CD14-positive monocyte (primary cell): Measurements from ENCODE around the gene PMM2. TPM values are rescaled to one million over a fixed set of nuclear protein-coding genes. Genes with fewer than 3 reads are reported as not detected.
A peak's percentile ranks its signal among the peaks of the same experiment; 100 is the strongest.

Source experiments
- DNase-seq, 3 donors: peaks; one replicate each; pipeline ENCODE4 v3.0.0-alpha.2; 2011 to 2022
- H2AFZ ChIP-seq: 2 replicates; pipeline ENCODE4 v1.6.0; 2012; ENCODE audit warnings: mild to moderate bottlenecking, low read depth, low read length, inconsistent platforms; ENCODE audit not compliant: insufficient read depth, poor library complexity, severe bottlenecking
- H3K27ac ChIP-seq, 2 donors: 1 replicate in 1 of 2; 2 replicates in 1 of 2; pipeline ENCODE4 v1.5.1; 2012 to 2013; ENCODE audit warnings: low read length in 2 of 2, control low read depth in 1 of 2, inconsistent platforms in 1 of 2, low read depth in 1 of 2, mild to moderate bottlenecking in 1 of 2
- H3K27me3 ChIP-seq, 2 donors: one replicate each; pipeline versions ENCODE4 v1.6.0 to v1.6.1; 2011 to 2013; ENCODE audit warnings: low read length in 2 of 2; ENCODE audit not compliant: control insufficient read depth in 2 of 2, insufficient read depth in 2 of 2
- H3K36me3 ChIP-seq, 2 donors: replicated peaks in 1 of 2; 1 replicate in 1 of 2; 2 replicates in 1 of 2; pipeline versions ENCODE4 v1.5.1 to v1.6.1; 2012 to 2013; ENCODE audit warnings: low read length in 2 of 2, control low read depth in 1 of 2, inconsistent platforms in 1 of 2, mild to moderate bottlenecking in 1 of 2; ENCODE audit not compliant: insufficient read depth in 2 of 2, control insufficient read depth in 1 of 2
- H3K4me1 ChIP-seq, 2 donors: 1 replicate in 1 of 2; 2 replicates in 1 of 2; pipeline versions ENCODE4 v1.5.1 to v1.6.1; 2012 to 2013; ENCODE audit warnings: low read length in 2 of 2, control low read depth in 1 of 2, inconsistent platforms in 1 of 2, mild to moderate bottlenecking in 1 of 2, moderate library complexity in 1 of 2; ENCODE audit not compliant: insufficient read depth in 2 of 2, control insufficient read depth in 1 of 2
- H3K4me2 ChIP-seq: replicated peaks from 2 replicates; pipeline ENCODE3; 2012; ENCODE audit warnings: low read length, moderate library complexity, mild to moderate bottlenecking; ENCODE audit not compliant: poor library complexity, severe bottlenecking; ENCODE audit errors: extremely low read depth
- H3K4me3 ChIP-seq, 3 experiments: fragments of 200-600 bp in 1 of 3; sonication (generic) in 1 of 3; replicated peaks in 1 of 3; 1 replicate in 2 of 3; 2 replicates in 1 of 3; pipeline ENCODE4 v1.5.1; 2011 to 2013; ENCODE audit warnings: low read length in 3 of 3, mild to moderate bottlenecking in 3 of 3, control low read depth in 2 of 3, low read depth in 2 of 3, inconsistent platforms in 1 of 3, moderate library complexity in 1 of 3
- H3K79me2 ChIP-seq: 2 replicates; pipeline ENCODE4 v1.6.0; 2012; ENCODE audit warnings: mild to moderate bottlenecking, control low read depth, inconsistent platforms, low read length, moderate library complexity; ENCODE audit not compliant: insufficient read depth
- H3K9ac ChIP-seq: 2 replicates; pipeline ENCODE4 v1.6.0; 2017; ENCODE audit warnings: low read length, mild to moderate bottlenecking; ENCODE audit not compliant: insufficient read depth, poor library complexity, severe bottlenecking
- H3K9me3 ChIP-seq, 2 donors: replicated peaks in 1 of 2; 1 replicate in 1 of 2; 2 replicates in 1 of 2; pipeline versions ENCODE4 v1.5.1 to v1.6.1; 2012 to 2013; ENCODE audit warnings: low read length in 2 of 2, control low read depth in 1 of 2; ENCODE audit not compliant: control insufficient read depth in 1 of 2, insufficient read depth in 1 of 2
- H4K20me1 ChIP-seq: 2 replicates; pipeline ENCODE4 v1.6.0; 2012; ENCODE audit warnings: mild to moderate bottlenecking, low read length, control low read depth, moderate library complexity; ENCODE audit not compliant: insufficient read depth
- H3K27ac Mint-ChIP-seq, 7 donors: one replicate each; pipeline ENCODE4 v1.8.0; 2020; ENCODE audit warnings: mild to moderate bottlenecking in 7 of 7, mixed read lengths in 7 of 7, moderate library complexity in 6 of 7, inconsistent platforms in 2 of 7
- H3K27me3 Mint-ChIP-seq, 3 donors: one replicate each; pipeline ENCODE4 v1.8.0; 2021 to 2022; ENCODE audit warnings: low read depth in 3 of 3, mild to moderate bottlenecking in 3 of 3, mixed read lengths in 3 of 3, moderate library complexity in 3 of 3, inconsistent platforms in 1 of 3
- H3K36me3 Mint-ChIP-seq, 2 donors: one replicate each; pipeline ENCODE4 v1.8.0; 2020; ENCODE audit warnings: mixed read lengths in 2 of 2, inconsistent platforms in 1 of 2, mild to moderate bottlenecking in 1 of 2
- H3K4me1 Mint-ChIP-seq: one replicate; pipeline ENCODE4 v1.8.0; 2020; ENCODE audit warnings: mild to moderate bottlenecking, mixed read lengths
- H3K4me3 Mint-ChIP-seq, 2 donors: one replicate each; pipeline ENCODE4 v1.8.0; 2020; ENCODE audit warnings: mild to moderate bottlenecking in 2 of 2, mixed read lengths in 2 of 2, moderate library complexity in 1 of 2
- H3K9me3 Mint-ChIP-seq, 7 donors: one replicate each; pipeline ENCODE4 v1.8.0; 2020 to 2022; ENCODE audit warnings: mixed read lengths in 7 of 7, mild to moderate bottlenecking in 6 of 7, moderate library complexity in 6 of 7, inconsistent platforms in 2 of 7
- WGBS: methylation state at CpG from one replicate; pipeline ENCODE4 v1.1.5; 2013; ENCODE audit warnings: missing lambda C conversion rate; ENCODE audit not compliant: insufficient coverage; 5-methylcytosine and 5-hydroxymethylcytosine counted together
- intact Hi-C, 2 donors: fragments of 100-400 bp; cut with micrococcal nuclease; formaldehyde crosslinking; loops; one replicate each; pipeline versions ENCODE4 v1.15.0 to v1.15.1; 2023
- polyA plus RNA-seq, 3 donors: library from polyadenylated mRNA; depleted of rRNA in 1 of 3; unstranded in 2 of 3; stranded (reverse) in 1 of 3; fragments of 300-500 nt in 2 of 3; fragments of >200 nt in 1 of 3; fragmentation: Illumina TruSeq in 2 of 3; gene quantifications; 1 replicate in 2 of 3; 2 replicates in 1 of 3; pipeline ENCODE4 v1.2.3, GENCODE V29; 2012 to 2021
- TF ChIP-seq, protein P1 (sequence below): fragments of 200-600 bp; IDR thresholded peaks from one replicate; pipeline ENCODE4 v1.8.0; 2022; ENCODE audit warnings: antibody characterized with exemption, mild to moderate bottlenecking

PMM2 gene
- polyA plus RNA-seq, 3 donors = 15.2 to 22.9 (median 17.8) TPM

DNA sequence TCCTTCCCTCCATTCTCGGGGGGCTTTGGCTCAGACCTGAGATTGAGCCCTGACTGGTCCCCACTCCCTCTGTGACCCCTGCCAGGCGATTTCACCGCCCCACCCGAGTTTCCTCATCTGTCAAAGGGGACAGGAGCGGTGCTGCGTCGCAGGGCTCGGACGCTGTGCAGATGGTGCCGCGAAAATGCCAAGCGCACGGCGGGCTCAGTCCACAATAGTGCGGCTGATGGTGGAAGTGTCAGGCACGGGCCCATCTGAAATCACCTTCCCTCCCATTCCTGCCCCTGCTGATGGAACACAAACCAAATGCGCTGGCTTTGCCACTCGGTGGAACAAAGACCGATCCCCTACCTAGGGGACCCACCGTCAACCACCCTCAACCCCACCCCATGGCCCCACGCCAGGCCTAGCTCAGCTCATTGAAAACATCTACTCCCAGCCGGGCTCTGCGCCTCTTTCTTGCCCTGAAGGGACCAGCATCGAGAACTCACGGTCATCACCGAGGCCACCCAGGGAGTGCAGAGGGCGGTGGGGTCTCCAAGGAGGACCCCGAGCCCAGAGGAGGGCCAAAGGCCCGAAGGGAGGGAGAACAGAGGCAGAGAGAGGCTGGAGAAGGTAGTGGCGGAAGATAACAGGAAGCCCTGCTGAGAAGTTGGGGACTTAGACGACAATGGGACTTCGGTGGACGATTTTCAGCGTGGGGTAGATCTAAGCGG, 69.7 kb downstream of the PMM2 start:
- peak overlapping the region; percentile 89 for H2AFZ ChIP-seq
- Mint-ChIP-seq H3K27ac (peak overlapping the region; percentile 54 to 79 (median 70)), H3K36me3 (peaks cover 2 to 5% of the 10 kb centered on the region in 2 donors), H3K4me3 (peak overlapping the region; percentile 93 to 96), H3K9me3 (no peaks in the 10 kb centered on the region), H3K4me1 (peaks cover 54% of the 10 kb centered on the region), H3K27me3 (peaks cover 0 to 3% (median 2%) of the 10 kb centered on the region in 3 donors)
- TF ChIP-seq, protein P1, sequence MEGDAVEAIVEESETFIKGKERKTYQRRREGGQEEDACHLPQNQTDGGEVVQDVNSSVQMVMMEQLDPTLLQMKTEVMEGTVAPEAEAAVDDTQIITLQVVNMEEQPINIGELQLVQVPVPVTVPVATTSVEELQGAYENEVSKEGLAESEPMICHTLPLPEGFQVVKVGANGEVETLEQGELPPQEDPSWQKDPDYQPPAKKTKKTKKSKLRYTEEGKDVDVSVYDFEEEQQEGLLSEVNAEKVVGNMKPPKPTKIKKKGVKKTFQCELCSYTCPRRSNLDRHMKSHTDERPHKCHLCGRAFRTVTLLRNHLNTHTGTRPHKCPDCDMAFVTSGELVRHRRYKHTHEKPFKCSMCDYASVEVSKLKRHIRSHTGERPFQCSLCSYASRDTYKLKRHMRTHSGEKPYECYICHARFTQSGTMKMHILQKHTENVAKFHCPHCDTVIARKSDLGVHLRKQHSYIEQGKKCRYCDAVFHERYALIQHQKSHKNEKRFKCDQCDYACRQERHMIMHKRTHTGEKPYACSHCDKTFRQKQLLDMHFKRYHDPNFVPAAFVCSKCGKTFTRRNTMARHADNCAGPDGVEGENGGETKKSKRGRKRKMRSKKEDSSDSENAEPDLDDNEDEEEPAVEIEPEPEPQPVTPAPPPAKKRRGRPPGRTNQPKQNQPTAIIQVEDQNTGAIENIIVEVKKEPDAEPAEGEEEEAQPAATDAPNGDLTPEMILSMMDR = no peak
- H3K27ac ChIP-seq = peak overlapping the region in 1 of 2 donors; percentile 70
- peaks cover 61% of the 10 kb centered on the region for H4K20me1 ChIP-seq
- peaks cover 59% of the 10 kb centered on the region for H3K79me2 ChIP-seq
- 9% methylated on average over 33 of the region's 35 CpGs for WGBS
- H3K27me3 ChIP-seq = no peaks in the 10 kb centered on the region
- peak overlapping the region; percentile 78 for H3K4me2 ChIP-seq
- intact Hi-C loops = loop anchor here (5.0 to 10.0 kb wide), 2 partner anchors 70 to 193 kb away; partner anchors contain the start of genes ABAT (in 1 of the 2), PMM2 (in 1 of the 2) and TMEM186 (in 1 of the 2)
- no peaks in the 10 kb centered on the region for H3K9me3 ChIP-seq
- H3K4me1 ChIP-seq = peaks cover 38 to 58% of the 10 kb centered on the region in 2 donors
- H3K4me3 ChIP-seq = peak overlapping the region; percentile 83 to 90 (median 84)
- no peak for DNase-seq
- H3K9ac ChIP-seq = peak overlapping the region; percentile 73
- no peaks in the 10 kb centered on the region for H3K36me3 ChIP-seq

DNA sequence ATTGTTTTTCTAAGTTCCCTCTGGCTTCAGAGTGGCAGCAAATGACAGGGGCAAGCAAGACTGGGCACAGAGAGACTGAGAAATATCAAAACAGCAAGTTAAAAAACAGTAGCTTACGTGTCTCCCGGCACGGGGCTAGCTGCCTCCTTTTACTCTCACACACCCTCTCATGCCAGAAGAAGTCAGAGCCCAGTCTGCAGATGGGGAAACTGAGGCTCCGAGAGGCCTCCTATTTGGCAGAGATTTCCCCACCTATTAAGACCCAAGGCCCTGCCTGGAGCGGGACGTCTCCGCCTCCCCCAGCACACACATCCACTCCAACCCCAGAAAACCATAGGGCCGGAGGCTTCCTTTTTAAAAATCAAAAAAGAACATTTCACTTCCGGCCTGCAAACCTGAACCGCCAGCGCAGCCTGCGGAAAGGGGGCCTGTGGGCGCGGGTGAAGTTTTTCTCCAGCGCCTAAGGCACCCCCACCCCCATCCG, 70.3 kb downstream of the PMM2 start:
- H3K27ac Mint-ChIP-seq = peak overlapping the region in 6 of 7 donors; percentile 54 to 79 (median 70)
- peaks cover 2 to 5% of the 10 kb centered on the region in 2 donors for H3K36me3 Mint-ChIP-seq
- Histone ChIP-seq H3K79me2 (peaks cover 53% of the 10 kb centered on the region), H3K4me1 (peaks cover 38 to 58% of the 10 kb centered on the region in 2 donors), H4K20me1 (peaks cover 55% of the 10 kb centered on the region), H3K36me3 (no peaks in the 10 kb centered on the region), H3K27me3 (no peaks in the 10 kb centered on the region), H3K9me3 (no peaks in the 10 kb centered on the region), H3K4me2 (peak overlapping the region; percentile 78), H2AFZ (peak overlapping the region; percentile 89), H3K4me3 (peak overlapping the region; percentile 83 to 90 (median 84)), H3K27ac (peak overlapping the region in 1 of 2 donors; percentile 70), H3K9ac (peak overlapping the region; percentile 73)
- no peak for DNase-seq
- peaks cover under 1 to 3% (median 2%) of the 10 kb centered on the region in 3 donors for H3K27me3 Mint-ChIP-seq
- TF ChIP-seq, protein P1 = no peak
- peaks cover 54% of the 10 kb centered on the region for H3K4me1 Mint-ChIP-seq
- H3K9me3 Mint-ChIP-seq = no peaks in the 10 kb centered on the region
- WGBS = under 1% methylated on average over 15 of the region's 16 CpGs
- peak overlapping the region; percentile 93 to 96 for H3K4me3 Mint-ChIP-seq
- intact Hi-C loops = loop anchor here (5.0 to 10.0 kb wide), 2 partner anchors 71 to 193 kb away; partner anchors contain the start of genes ABAT (in 1 of the 2), PMM2 (in 1 of the 2) and TMEM186 (in 1 of the 2)
